Mesendoderm (in vitro differentiated cells): ENCODE measurements around the gene MICU1.
A peak's percentile ranks its signal among the peaks of the same experiment; 100 is the strongest.

Experiments used
- DNase-seq: peaks from one replicate; pipeline ENCODE4 v3.0.0; 2013
- H2AK5ac ChIP-seq: 2 replicates; pipeline ENCODE4 v1.6.1; 2013; ENCODE audit warnings: low read length, inconsistent platforms
- H2BK120ac ChIP-seq: 2 replicates; pipeline ENCODE4 v1.6.1; 2013; ENCODE audit warnings: low read depth, mild to moderate bottlenecking, low read length, moderate library complexity, mixed read lengths
- H2BK15ac ChIP-seq: replicated peaks from 2 replicates; pipeline ENCODE4 v1.6.1; 2013; ENCODE audit warnings: low read depth, mild to moderate bottlenecking, moderate library complexity
- H2BK5ac ChIP-seq: 2 replicates; pipeline ENCODE4 v1.6.1; 2013; ENCODE audit warnings: low read length, inconsistent platforms
- H3K18ac ChIP-seq: 2 replicates; pipeline ENCODE4 v1.6.1; 2013; ENCODE audit warnings: mild to moderate bottlenecking, low read length, mixed read lengths
- H3K23ac ChIP-seq: one replicate; pipeline ENCODE4 v1.6.1; 2013; ENCODE audit warnings: low read length
- H3K27ac ChIP-seq: 2 replicates; pipeline ENCODE4 v1.5.1; 2013; ENCODE audit warnings: low read depth, mild to moderate bottlenecking, inconsistent platforms, low read length, moderate library complexity
- H3K27me3 ChIP-seq: 2 replicates; pipeline ENCODE4 v1.6.1; 2013; ENCODE audit warnings: low read length, control low read depth, mild to moderate bottlenecking, inconsistent platforms; ENCODE audit not compliant: insufficient read depth, poor library complexity
- H3K36me3 ChIP-seq: 2 replicates; pipeline ENCODE4 v1.6.1; 2013; ENCODE audit warnings: low read length, inconsistent platforms; ENCODE audit not compliant: control insufficient read depth, insufficient read depth
- H3K4ac ChIP-seq: one replicate; pipeline ENCODE4 v1.6.1; 2013; ENCODE audit warnings: low read depth, mild to moderate bottlenecking, low read length, moderate library complexity
- H3K4me1 ChIP-seq: 2 replicates; pipeline ENCODE4 v1.6.1; 2013; ENCODE audit warnings: low read depth, low read length, inconsistent platforms; ENCODE audit not compliant: control insufficient read depth
- H3K4me2 ChIP-seq: 2 replicates; pipeline ENCODE4 v1.6.1; 2013; ENCODE audit warnings: low read length
- H3K4me3 ChIP-seq: 2 replicates; pipeline ENCODE4 v1.5.1; 2013; ENCODE audit warnings: mild to moderate bottlenecking, low read length
- H3K56ac ChIP-seq: one replicate; pipeline ENCODE4 v1.6.1; 2013; ENCODE audit warnings: low read length
- H3K79me1 ChIP-seq: 2 replicates; pipeline ENCODE4 v1.6.1; 2013; ENCODE audit warnings: low read length, inconsistent platforms
- H3K79me2 ChIP-seq: 2 replicates; pipeline ENCODE4 v1.6.1; 2013; ENCODE audit warnings: mild to moderate bottlenecking, low read length; ENCODE audit not compliant: control insufficient read depth, insufficient read depth
- H3K9ac ChIP-seq: 2 replicates; pipeline ENCODE4 v1.6.1; 2013; ENCODE audit warnings: low read length, inconsistent platforms
- H4K5ac ChIP-seq: one replicate; pipeline ENCODE4 v1.6.1; 2013; ENCODE audit warnings: low read length
- H4K8ac ChIP-seq: one replicate; pipeline ENCODE4 v1.6.1; 2013; ENCODE audit warnings: low read depth, mild to moderate bottlenecking, control low read depth, low read length, moderate library complexity
- WGBS: extraction: QIAGEN DNeasy Blood & Tissue Kit; methylation state at CpG from one replicate; pipeline ENCODE4 v1.1.7; 2013; ENCODE audit warnings: low lambda C conversion rate, missing lambda C conversion rate; ENCODE audit not compliant: insufficient coverage; ENCODE audit errors: extremely low coverage; 5-methylcytosine and 5-hydroxymethylcytosine counted together

Gene MICU1

GRCh38 chr10:72337039-72337629 lies 288.7 kb downstream of the MICU1 start:
- Histone ChIP-seq H3K27me3 (no peaks in the 10 kb centered on the region), H3K18ac (no peak overlapping the region), H2AK5ac (no peak overlapping the region), H2BK5ac (no peak overlapping the region), H3K79me2 (no peaks in the 10 kb centered on the region), H3K23ac (no peak overlapping the region), H3K4me1 (peaks cover 2% of the 10 kb centered on the region), H4K5ac (no peak overlapping the region), H3K27ac (no peak overlapping the region), H3K56ac (no peak overlapping the region), H3K79me1 (no peaks in the 10 kb centered on the region), H4K8ac (no peak overlapping the region), H3K4me3 (no peak overlapping the region), H2BK15ac (no peak overlapping the region), H3K4me2 (no peak overlapping the region), H2BK120ac (no peak overlapping the region), H3K9ac (no peak overlapping the region), H3K36me3 (peaks cover 7% of the 10 kb centered on the region), H3K4ac (no peak overlapping the region)
- DNase-seq, result peak; percentile 63
- WGBS, result no CpG with 5 or more reads among the region's 5 CpGs

- Histone ChIP-seq H3K36me3 (peaks cover 7% of the 10 kb centered on the region), H3K23ac (no peak overlapping the region), H3K9ac (no peak overlapping the region), H3K79me2 (no peaks in the 10 kb centered on the region), H3K4ac (no peak overlapping the region), H3K27me3 (no peaks in the 10 kb centered on the region), H3K18ac (no peak overlapping the region), H3K27ac (no peak overlapping the region), H3K4me3 (no peak overlapping the region), H2AK5ac (no peak overlapping the region), H3K4me2 (no peak overlapping the region), H2BK120ac (no peak overlapping the region), H4K5ac (no peak overlapping the region), H3K4me1 (peaks cover 6% of the 10 kb centered on the region), H3K56ac (no peak overlapping the region), H4K8ac (no peak overlapping the region), H2BK5ac (no peak overlapping the region), H2BK15ac (no peak overlapping the region), H3K79me1 (no peaks in the 10 kb centered on the region)
- WGBS, result no CpG with 5 or more reads among the region's 18 CpGs
- DNase-seq, result no peak
Measured at GRCh38 chr10:72336259-72337038, 289.4 kb downstream of the MICU1 start.

GRCh38 chr10:72335394-72336258 lies 290.3 kb downstream of the MICU1 start:
- Histone ChIP-seq H3K79me2 (no peaks in the 10 kb centered on the region), H2BK15ac (no peak overlapping the region), H3K27ac (no peak overlapping the region), H3K36me3 (peaks cover 7% of the 10 kb centered on the region), H3K23ac (no peak overlapping the region), H4K5ac (no peak overlapping the region), H3K27me3 (no peaks in the 10 kb centered on the region), H3K4me2 (no peak overlapping the region), H4K8ac (no peak overlapping the region), H3K4me3 (no peak overlapping the region), H2BK5ac (no peak overlapping the region), H2BK120ac (no peak overlapping the region), H2AK5ac (no peak overlapping the region), H3K79me1 (no peaks in the 10 kb centered on the region), H3K56ac (no peak overlapping the region), H3K4ac (no peak overlapping the region), H3K18ac (no peak overlapping the region), H3K4me1 (peaks cover 9% of the 10 kb centered on the region), H3K9ac (no peak overlapping the region)
- no CpG with 5 or more reads among the region's 20 CpGs for WGBS
- no peak for DNase-seq

GRCh38 chr10:72334825-72335393 lies 291.0 kb downstream of the MICU1 start:
- no peak overlapping the region for H3K4ac ChIP-seq
- no peaks in the 10 kb centered on the region for H3K27me3 ChIP-seq
- H2BK120ac ChIP-seq, result no peak overlapping the region
- no peak overlapping the region for H3K4me2 ChIP-seq
- H2BK15ac ChIP-seq, result no peak overlapping the region
- peaks cover 9% of the 10 kb centered on the region for H3K4me1 ChIP-seq
- no peak overlapping the region for H3K23ac ChIP-seq
- H4K5ac ChIP-seq, result no peak overlapping the region
- H3K4me3 ChIP-seq, result no peak overlapping the region
- no peak overlapping the region for H2AK5ac ChIP-seq
- H3K79me2 ChIP-seq, result no peaks in the 10 kb centered on the region
- H2BK5ac ChIP-seq, result no peak overlapping the region
- peaks cover 7% of the 10 kb centered on the region for H3K36me3 ChIP-seq
- no peaks in the 10 kb centered on the region for H3K79me1 ChIP-seq
- H3K18ac ChIP-seq, result no peak overlapping the region
- H3K56ac ChIP-seq, result no peak overlapping the region
- no CpG with 5 or more reads among the region's 16 CpGs for WGBS
- no peak for DNase-seq
- H4K8ac ChIP-seq, result no peak overlapping the region
- H3K9ac ChIP-seq, result no peak overlapping the region
- H3K27ac ChIP-seq, result no peak overlapping the region

- Histone ChIP-seq H2BK120ac (no peak overlapping the region), H2BK15ac (no peak overlapping the region)
Measured at GRCh38 chr10:72334196-72334824, 291.6 kb downstream of the MICU1 start.

More at GRCh38 chr10:72334196-72334824, 291.6 kb downstream of the MICU1 start:
- no peak overlapping the region for H4K5ac ChIP-seq
- H3K56ac ChIP-seq, result no peak overlapping the region
- no peaks in the 10 kb centered on the region for H3K79me2 ChIP-seq
- no peak overlapping the region for H3K4me3 ChIP-seq
- no peak overlapping the region for H3K18ac ChIP-seq
- H3K4me2 ChIP-seq, result no peak overlapping the region
- no peaks in the 10 kb centered on the region for H3K79me1 ChIP-seq
- no peak overlapping the region for H3K23ac ChIP-seq
- no peak overlapping the region for H3K27ac ChIP-seq
- WGBS, result no CpG with 5 or more reads among the region's 17 CpGs
- no peak overlapping the region for H3K9ac ChIP-seq
- no peak overlapping the region for H4K8ac ChIP-seq
- peaks cover 7% of the 10 kb centered on the region for H3K36me3 ChIP-seq
- H3K4me1 ChIP-seq, result peaks cover 9% of the 10 kb centered on the region
- H3K27me3 ChIP-seq, result no peaks in the 10 kb centered on the region
- DNase-seq, result peak; percentile 95
- no peak overlapping the region for H3K4ac ChIP-seq
- no peak overlapping the region for H2BK5ac ChIP-seq
- no peak overlapping the region for H2AK5ac ChIP-seq
